Stimulated activated naive CD8-positive, alpha-beta T cell treated with anti-CD3 and anti-CD28 coated beads, Interleukin-15, Interleukin-2, amounts not matched to agents 100 U/mL and 50 U/mL, for 24 hours (primary cell): ENCODE results near the gene RNU2-63P.
"Not testable (repeated sequence)": the region's sequence is repeated elsewhere in the genome, so short reads cannot be mapped to it uniquely, and the experiment has no call there.

Experiments used
- ATAC-seq: fragments of 150-1000 bp; cut with Tn5 transposase; one replicate; pipeline ENCODE4 v1.10.0; 2021
- DNase-seq: peaks from one replicate; pipeline ENCODE4 v3.0.0; 2021

RNU2-63P gene

DNA sequence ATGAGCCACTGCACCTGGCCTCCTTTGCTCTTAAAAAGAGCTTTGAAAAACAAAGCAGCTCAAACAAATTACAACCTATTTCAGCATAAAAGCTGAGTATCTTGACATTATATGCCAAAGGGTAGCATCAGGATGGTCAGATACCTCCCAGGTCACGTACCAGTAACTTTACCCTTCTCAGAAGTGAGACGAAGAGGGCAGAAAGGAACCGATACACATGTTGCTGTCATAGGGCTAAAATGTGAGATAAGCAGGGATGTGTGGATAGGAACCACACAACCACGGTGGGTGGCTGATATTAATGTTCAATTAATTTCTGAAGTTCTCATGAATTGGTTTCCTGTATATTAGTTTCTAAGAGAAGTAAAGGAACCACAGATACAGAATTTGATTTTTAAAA is 12.6 kb upstream of the RNU2-63P start:
- ATAC-seq (no peak), DNase-seq (no peak)

DNA sequence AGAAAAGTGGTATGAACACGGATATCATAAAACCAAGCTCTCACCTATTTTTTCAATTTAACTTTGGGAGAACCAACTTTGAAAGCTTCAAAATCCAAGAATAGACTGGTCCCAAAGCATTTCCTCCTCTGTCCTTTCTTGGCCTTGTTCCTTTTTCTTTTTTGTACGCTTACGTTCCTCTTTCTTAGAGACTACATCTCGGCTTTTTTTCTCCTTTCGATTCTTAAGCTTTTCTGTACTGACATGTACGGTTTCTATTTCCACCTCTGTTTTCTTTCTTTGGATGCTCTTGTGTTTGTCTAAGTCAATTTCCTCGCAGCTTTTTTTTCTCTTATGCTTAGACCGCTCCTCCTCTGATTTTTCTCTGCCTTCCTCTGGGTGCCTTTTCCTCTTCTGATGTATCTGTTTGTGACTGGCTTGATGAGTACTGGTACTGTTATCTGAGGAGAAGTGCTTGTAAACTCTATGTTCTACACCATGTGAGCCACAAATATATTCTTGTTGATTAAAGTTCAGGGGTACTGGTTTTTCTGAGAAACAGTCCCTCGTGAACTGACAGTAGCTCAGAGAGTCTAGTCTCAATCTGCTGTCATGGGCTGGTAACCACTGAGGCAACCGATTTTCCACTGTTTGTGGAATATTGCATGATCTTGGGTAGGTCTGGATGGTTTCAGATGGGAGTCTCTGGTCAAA is 11.5 kb upstream of the RNU2-63P start:
- ATAC-seq = peak; percentile 93
- no peak for DNase-seq

DNA sequence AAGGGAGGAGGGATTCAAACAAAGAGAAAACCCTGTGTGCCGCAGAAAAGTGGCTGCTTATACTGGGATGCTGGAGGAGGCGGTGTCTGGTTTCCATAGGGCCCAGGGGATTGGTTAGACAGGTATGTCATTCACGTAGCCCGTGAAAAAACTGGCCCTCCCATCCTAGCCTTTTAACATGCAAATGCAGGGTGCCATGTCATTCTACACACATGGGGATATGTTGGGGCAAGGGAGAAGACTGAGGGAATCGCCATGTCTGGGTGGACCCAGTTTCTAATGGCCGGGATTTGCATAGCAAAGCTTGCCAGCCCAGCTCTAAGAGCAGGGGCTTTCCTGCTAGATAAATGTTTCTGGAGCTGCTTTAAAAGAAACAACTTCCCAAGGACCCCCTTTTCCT is 8.2 kb upstream of the RNU2-63P start:
- DNase-seq (no peak), ATAC-seq (no peak)

DNA sequence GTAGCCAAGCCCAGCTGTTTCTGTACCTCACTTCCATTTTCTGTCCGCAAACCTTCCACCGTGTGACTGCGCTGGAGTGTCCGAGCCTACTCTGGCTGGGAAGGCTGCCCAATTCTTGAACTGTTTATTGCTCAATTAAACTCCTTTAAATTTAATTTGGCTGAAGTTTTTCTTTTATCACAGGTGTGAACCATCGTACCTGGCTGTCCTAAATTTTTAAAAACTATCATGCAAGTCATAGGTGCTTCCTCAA is 6.2 kb upstream of the RNU2-63P start:
- ATAC-seq = no peak
- no peak for DNase-seq

DNA sequence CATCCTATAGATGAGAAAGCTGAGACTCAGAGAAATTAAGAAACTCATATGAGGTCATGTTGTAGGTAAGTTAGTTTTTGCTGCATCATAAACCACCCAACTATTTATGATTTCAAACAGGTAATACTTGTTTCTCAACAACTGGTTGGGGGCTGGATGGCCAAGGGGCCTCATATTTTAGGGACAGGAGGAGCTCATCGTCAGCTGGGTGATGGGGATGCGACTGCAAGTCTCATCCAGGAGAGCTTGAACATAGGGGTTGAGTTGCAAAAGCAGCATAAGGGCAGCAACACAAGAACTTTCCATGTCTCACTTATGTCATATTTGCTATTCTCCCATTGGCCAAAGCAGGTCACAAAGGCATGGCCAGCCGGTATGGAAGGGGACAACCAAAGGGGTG is 3.6 kb upstream of the RNU2-63P start:
- no peak for DNase-seq
- ATAC-seq = no peak

GRCh38 chr2:88018909-88019308 is 2.6 kb upstream of the RNU2-63P start:
- DNase-seq = no peak
- ATAC-seq = no peak

GRCh38 chr2:88018077-88018805 is 1.9 kb upstream of the RNU2-63P start:
- not testable (repeated sequence) for ATAC-seq, DNase-seq

- not testable (repeated sequence) for ATAC-seq, DNase-seq
Measured at GRCh38 chr2:88017780-88018038, 1.4 kb upstream of the RNU2-63P start.

DNA sequence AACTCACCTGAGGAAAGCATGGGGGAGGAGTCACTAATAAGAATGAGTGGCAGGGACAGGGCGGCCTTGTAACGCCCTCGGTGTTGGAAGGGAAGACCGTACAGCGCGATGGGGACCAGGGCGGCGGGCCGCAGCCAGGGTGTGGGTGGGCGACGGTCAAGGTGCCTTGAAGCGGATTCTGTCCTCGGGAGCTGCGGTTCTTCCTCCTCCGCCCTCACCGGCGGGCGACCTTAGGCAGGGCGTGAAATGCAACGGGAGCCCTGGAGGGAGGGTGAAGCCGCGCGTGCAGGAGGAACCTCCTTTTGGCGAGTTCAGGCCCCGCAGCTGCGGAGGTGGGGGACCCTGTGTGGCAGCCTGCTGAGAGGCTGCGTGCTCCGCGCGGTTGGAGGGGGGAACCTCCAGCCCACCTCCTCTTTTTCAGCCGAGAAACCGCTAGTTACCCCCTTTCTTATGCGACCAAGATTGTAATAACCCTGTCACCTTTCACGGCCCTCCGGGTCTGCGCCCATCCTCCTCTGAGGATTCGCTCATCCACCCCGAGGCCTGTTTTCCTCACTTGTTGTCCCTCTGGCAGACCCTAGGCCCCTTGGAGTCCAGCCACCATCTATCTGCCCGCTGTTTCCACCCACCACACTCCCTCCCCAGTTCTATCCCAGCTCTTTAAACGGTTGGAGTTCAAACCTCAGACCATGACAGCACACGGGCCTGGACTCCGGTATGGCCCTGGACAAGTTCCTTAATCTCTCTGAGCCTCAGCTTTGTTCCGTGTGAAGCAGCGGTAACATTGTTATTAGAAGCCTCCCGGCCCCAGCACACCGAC is 823 bp upstream of the RNU2-63P start:
- peak; percentile 69 for DNase-seq
- peak; percentile 54 for ATAC-seq

DNA sequence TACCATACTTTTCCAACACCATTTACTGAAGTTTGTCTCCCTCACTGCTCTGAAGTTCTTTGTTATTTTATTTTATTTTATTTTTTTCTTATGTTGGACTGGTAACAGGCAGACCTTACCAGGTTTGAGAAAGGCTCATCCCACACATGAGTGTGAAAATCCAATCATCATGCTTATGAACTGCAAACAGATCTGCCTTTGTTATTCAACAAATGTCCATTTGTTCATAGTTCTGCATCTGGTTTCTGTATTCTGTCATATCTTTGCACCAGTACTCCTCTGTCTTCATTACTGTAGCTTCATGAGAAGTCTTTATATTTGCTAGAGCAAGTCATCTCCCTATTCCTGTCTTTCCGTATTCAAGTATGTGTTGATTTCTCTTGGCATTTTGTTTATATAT is 5.3 kb downstream of the RNU2-63P start:
- ATAC-seq (no peak), DNase-seq (no peak)

DNA sequence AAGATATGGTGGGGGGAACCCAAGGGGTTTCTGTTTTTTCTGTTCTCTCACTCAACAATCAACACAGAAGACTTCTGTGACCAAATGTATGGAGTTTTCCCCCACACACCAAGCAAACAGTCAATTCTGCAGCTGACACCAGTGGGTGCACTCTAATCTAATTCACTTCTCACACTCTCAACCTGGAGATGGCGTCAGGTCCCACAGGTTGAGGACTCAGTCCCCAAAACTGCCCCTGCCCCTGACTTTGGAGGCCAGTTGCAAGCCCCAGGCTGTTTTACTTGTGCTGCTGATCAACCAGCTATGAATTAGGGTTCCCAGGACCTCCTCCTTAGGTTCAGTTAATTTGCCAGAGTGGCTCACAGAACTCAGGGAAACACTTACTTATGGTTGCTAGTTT is 6.2 kb downstream of the RNU2-63P start:
- no peak for ATAC-seq
- no peak for DNase-seq

DNA sequence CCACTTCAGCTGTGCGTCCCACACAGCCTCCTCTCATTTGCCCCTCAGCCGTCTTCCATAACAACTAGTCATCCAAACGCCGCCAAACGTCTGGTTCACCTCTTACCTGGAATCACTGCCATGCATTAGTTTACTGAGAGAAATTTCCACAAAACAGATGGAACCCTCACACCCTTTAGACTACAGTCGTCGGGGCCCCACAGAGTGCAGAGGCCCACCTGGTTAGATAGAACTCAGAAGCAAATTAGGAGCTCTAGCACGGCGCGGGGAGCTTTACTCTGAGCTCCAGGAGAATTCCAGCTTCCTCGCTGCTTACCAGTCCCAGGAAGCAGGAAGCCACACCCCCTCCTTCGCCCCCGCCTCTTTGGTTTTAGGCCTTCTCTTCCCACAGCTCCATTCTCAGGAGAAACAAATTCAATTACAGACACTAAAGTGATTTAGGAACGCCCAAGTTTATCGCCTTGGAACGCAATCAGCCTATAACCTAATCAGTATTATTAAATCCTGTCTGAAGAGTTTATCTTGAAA is 9.4 kb downstream of the RNU2-63P start:
- ATAC-seq (no peak), DNase-seq (no peak)

- no peak for DNase-seq
- no peak for ATAC-seq
Measured at GRCh38 chr2:88005776-88006175, 10.6 kb downstream of the RNU2-63P start.

- ATAC-seq (no peak), DNase-seq (no peak)
Measured at GRCh38 chr2:88003074-88003755, 13.1 kb downstream of the RNU2-63P start.

DNA sequence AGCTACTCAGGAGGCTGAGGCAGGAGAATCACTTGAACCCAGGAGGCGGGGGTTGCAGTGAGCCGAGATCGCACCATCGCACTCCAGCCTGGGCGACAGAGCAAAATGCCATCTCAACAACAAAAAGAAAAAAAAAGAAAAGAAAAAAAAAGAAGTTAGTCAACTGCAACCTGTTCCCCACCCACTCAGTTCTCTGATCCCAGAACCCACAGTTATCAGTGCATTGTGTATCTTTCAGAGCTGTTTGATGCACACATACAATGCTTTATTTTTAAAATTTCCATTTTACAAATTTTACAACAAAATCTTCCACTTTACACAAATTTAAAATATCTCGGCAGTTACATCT is 14.0 kb downstream of the RNU2-63P start:
- DNase-seq = no peak
- ATAC-seq = no peak

DNA sequence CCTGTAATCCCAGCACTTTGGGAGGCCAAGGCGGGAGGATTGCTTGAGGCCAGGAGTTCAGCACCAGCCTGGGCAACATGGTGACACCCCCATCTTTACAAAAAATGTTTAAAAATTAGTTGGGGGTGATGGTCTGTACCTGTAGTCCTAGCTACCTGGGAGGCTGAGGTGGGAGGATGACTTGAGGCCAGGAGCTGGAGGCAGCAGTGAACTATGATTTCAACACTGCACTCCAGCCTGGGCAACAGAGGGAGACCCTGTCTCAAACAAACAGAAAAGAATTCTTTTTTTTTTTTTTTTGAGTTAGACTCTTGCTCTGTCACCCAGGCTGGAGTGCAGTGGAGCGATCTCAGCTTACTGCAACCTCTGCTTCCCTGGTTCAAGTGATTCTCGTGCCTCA is 15.9 kb downstream of the RNU2-63P start:
- not testable (repeated sequence) for ATAC-seq, DNase-seq

GRCh38 chr2:87996570-87996969 is 19.8 kb downstream of the RNU2-63P start:
- ATAC-seq (no peak), DNase-seq (no peak)

DNA sequence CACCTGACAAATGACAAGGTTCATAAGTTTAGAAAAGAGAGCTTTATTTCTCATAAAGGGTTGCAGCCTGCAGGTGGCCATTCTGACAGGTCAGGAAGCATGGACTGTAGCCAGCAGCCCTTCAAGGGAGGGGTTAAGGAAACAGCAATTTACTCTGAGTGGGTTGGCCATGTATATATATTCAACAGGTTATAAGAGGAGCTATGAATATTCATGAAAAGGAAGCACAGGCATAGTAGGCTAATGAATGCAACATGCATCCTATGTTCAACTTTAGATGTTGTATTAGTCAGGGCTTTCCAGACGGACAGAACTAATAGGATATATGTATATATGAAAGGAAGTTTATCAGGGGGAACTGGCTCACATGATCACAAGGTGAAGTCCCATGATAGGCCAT is 20.6 kb downstream of the RNU2-63P start:
- ATAC-seq = no peak
- no peak for DNase-seq

DNA sequence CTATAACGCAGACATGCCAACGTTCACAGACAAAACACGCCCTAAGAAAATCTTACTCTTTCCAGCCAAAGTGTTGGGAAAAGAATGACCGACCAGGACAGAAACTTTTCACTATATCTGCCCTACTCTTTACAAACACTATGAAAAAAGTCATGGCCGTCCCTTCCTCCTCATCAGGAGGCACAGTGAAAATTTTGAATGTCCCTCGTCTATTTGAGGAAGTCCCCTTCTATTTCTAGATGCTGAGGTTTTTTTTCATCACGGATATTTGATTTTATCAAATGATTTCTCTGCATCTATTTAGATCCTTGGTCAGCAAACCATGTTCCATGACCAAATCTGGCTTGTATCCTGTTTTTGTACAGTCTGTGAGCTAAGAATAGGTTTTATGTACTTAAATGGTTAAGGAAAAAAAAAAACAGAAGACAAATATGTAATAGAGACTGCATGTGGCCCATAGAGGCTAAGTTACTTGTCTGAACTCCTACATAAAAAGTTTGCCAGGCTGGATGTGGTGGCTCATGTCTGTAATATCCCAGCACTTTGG is 22.0 kb downstream of the RNU2-63P start:
- DNase-seq, ATAC-seq: not testable (repeated sequence)

- ATAC-seq, DNase-seq: not testable (repeated sequence)
Measured at GRCh38 chr2:87992569-87992968, 23.8 kb downstream of the RNU2-63P start.

- not testable (repeated sequence) for ATAC-seq
Measured at GRCh38 chr2:87987473-87987872, 28.9 kb downstream of the RNU2-63P start.

GRCh38 chr2:87985902-87986301 is 30.4 kb downstream of the RNU2-63P start:
- not testable (repeated sequence) for DNase-seq, ATAC-seq

More at GRCh38 chr2:87987473-87987872, 28.9 kb downstream of the RNU2-63P start:
- DNase-seq = not testable (repeated sequence)
